ENCODE results near the gene COL8A1.

The COL8A1 gene

DNA sequence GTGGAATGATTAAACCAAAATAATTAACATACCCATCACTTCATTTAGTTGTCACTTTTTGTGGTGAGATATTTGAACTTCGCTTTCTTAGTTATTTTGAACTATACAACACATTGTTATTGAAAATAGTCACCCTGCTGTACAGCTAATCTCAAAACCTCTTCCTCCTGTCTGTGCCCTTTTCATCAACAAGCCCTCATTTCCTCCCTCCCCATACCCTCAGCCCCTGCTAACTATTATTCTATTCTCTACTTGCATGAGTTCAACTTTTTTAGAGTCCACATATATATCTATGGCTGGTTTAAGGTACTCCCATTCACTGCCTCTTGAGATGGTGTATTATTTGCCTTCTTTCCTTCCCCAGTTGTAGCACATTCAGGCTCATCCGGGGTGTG lies 32.2 kb downstream of the COL8A1 start:
- no peak for DNase-seq (ENCODE audit: low read depth, low spot score)

DNA sequence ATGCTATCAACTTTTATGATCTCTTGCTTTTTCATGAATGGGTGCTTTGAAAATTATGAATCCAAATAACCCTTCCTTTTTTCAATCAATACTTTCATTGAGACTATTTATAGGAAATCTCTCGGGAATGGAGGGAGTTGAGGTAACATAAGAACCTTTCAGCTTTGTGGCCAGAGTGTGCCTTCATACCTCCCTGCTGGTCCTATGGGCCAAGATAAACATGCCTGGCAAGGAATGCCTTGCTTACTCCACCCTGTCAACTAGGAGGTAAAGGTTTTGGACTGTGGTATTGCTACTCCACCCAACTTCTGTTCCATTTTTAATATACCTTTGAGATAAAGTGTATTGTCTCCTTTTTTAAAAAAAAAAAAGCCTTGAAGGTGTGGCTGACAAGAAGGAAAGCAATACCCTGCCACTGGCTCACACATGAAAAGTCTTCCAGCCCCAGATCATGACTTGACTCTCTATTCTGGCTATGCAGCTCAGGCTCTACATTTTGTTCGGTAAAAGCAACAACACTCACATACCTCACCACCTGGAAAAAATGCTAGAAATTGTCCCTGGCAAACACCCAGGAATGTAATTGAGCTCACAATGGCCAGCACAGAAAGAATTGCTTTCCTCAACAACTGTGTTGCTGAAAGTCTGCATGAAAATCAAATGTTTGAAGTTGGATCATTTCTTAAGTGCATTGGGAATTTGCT lies 35.8 kb downstream of the COL8A1 start:
- peak; percentile 95 for DNase-seq (ENCODE audit: low read depth, low spot score)

DNA sequence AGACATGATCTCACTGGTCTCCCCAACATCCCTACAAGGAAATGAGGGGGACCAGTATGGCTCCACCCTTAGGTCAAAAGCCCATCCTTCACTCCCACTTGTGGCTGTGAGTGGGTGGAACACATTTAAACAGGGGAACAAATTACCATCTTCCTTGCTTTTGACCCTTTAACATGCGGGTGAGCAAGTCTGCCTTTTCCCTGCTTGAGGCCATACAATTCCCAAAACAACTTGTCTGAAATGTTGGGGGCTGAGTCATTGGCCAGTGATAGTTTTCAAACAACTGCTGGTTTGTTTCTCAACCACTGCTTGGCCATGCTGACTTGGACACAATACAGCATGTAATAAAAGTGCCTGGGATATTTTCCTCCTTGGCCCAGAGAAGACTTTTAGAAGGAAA lies 39.6 kb downstream of the COL8A1 start:
- peak; percentile 88 for DNase-seq (ENCODE audit: low read depth, low spot score)

DNA sequence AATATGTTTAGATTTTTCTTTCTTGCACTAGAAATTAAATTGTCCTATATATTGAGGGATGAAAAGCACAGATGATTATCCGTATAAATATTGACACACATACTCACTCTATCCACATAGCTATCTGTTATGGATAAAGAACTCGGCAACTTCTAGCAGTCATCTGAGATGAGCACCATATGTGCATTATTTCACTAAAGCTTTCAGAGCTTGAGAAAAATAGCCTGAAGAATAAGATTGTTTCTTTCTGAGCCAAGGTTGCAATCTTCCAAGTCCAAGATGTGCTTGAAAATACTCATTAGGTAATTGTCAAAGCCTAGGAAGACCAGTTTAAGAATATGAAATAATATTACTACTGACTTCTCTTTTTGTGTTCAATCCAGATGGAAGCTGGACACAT lies 40.5 kb downstream of the COL8A1 start:
- DNase-seq (ENCODE audit: low read depth, low spot score): no peak

DNA sequence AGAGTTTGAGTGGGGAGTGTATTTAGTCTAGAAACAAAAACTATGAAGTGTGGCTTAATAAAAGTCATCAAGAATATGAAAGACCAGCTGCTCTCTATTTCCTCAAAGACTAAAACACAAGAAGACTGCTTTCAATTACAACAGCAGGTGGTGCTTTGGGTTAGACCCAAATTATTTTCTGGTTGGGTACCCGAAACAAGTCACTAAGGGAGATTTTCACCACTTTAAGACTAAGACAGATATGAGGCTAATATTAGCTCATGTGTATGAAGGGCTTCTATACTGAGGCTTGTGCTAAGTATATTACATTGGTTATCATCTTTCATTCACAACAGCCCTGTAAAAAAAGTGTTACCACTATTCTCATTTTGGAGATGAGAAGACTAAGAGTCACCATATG lies 43.1 kb downstream of the COL8A1 start:
- DNase-seq (ENCODE audit: low read depth, low spot score): no peak

DNA sequence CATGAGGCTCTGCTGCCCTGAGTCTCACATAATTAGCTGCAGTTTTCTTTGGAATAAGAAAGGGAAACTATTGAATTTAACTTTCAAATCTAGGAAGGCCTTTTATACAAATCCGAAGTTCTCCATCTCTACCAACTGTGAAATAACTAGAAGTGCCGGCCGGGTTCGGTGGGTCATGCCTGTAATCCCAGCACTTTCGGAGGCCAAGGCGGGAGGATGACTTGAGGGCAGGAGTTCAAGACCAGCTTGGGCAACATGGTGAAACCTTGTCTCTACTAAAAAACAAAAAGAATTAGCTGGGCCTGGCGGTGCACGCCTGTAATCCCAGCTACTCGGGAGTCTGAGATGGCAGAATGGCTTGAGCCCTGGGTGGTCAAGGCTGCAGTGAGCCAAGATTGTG lies 43.6 kb downstream of the COL8A1 start:
- DNase-seq (ENCODE audit: low read depth, low spot score): no peak

DNA sequence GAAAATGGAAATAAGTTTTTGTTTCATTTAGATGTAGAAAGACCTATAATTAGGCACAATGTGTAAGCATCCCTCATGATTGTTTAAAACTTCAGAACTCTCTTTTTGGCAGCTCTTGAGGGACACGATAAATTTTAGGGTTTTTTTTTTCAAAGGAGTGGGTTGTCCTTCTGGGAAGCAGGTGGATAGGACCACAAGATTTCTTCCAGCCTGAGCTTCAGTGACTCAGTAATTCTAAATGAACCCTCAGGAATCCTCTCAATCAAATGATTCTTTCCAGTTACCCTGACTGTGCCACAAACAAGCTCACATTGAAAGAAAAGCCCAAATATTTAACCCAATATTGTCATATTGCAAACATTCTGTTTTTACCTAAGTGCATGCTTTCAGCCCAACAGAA lies 45.1 kb downstream of the COL8A1 start:
- peak; percentile 56 for DNase-seq (ENCODE audit: low read depth, low spot score)

DNA sequence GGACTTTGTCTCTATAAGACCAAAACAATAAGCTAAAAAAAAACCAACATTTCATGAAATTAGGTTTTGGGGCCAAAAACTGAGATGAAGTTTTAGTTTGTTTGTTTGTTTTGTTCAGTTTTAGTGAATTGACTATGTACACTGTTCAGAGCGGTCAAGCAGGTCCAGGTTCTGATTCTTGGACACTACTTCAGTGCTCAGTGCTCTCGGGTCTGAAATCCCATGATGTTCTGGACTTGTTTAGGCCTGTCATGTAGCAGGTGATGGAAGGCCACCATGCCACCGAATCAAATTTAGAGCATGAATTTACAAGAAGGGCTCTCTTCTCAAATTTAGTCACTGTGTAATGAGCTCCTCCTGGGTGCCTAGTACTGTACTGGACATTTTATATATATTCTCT lies 45.5 kb downstream of the COL8A1 start:
- no peak for DNase-seq (ENCODE audit: low read depth, low spot score)

DNA sequence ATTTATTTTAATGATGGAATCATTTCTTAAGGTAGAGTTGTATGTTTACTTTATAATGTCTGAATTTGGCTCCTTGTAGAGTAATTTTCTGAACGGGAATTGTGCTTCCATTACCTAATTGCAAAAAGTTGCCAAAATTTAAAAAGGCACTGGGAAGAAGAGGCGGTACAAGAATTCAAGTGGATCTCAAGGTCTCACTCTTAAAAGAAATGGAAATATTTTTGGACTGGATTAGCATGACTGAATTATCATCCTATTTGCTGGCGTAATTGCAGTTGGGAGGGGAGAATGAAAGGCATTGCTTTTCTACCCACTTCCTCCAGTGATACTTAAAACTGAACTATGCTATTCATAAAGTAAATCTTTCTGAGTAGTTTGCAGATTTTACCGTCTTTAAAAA lies 46.2 kb downstream of the COL8A1 start:
- DNase-seq (ENCODE audit: low read depth, low spot score): no peak

DNA sequence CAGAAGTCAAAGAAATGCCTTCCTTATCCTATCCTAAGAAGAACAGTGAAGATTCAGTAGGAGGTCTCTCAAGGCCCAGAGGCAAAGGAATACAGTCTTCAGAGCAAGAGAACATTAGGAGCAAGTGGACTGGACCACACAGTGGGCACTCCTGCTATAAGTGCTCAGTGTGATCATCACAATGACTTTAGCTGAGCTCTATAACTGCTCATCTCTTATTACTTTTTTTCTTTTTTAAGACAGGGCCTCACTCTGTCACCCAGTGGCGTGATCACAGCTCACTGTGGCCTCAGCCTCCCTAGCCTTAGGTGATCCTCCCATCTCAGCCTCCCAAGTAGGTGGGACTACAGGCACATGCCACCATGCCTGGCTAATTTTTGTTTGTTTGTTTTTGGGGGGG lies 48.1 kb downstream of the COL8A1 start:
- no peak for DNase-seq (ENCODE audit: low read depth, low spot score)

DNA sequence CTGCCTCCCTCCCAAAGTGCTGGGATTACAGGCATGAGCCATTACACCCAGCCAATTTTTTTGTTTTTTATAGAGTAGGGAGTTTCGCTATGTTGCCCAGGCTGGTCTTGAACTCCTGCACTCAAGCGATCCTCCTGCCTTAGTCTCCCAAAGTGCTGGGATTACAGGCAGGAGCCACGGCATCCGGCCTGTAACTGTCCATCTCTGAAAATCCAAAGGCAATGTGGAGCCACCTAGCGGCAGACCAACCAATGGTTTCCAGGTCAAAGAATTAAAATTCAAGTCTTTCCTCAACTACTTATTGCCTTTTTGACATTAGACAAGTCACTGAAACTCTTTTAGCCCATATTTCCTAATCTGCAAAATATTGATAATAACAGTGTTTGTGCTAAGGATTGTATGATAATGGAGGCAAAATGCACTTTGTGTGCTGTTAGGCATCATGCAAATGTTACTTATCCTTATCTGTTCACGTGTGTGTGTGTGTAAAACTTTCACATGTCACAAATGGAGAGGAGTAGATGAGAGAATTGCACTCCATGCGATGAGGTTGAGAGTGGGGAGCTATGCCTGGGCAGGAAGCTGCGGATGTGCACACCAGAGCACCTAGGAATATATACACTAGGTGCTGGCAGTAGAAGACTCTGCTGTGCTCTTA lies 48.7 kb downstream of the COL8A1 start:
- peak; percentile 74 for DNase-seq (ENCODE audit: low read depth, low spot score)

DNA sequence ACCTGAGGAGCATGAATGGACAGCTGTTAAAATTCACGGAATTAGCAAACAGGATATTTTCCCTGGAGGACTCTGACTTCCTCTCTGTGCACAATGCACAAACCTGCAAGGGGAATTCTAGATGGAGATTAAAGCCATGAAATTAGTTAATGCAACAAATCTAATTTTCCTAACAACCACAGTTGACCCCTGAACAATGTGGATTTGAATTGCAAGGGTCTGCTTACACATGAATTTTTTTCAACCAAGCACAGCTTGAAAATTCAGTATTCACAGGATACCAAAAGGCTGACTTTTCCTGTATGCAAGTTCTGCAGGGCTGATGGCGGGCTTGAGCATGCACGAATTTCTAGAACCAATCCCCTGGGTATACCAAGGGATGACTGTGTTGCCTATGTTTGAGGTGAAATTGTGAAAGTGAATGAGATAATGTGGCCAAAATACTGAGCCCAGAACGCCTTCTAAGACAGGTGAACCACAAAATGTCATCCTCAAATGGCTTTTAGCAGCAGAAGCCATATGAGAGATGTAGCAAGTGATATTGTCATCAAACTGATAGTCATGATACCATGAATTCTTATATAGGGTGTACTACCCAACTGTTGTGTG lies 52.5 kb downstream of the COL8A1 start:
- no peak for DNase-seq (ENCODE audit: low read depth, low spot score)

DNA sequence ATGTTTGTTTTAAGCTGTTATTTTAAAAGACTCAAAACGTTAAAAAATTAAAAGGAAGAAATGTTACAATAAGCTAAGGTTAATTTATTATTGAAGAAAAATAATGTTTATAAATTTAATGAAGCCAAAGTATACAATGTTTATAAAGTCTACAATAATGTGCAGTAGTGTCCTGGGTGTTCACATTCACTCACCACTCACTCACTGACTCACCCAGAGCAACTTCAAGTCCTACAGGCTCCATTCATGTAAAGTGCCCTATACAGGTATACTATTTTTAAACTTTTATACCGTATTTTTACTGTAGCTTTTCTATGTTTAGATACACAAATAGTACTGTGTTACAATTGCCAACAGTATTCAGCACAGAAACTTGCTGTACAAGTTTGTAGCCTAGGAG lies 55.2 kb downstream of the COL8A1 start:
- no peak for DNase-seq (ENCODE audit: low read depth, low spot score)

DNA sequence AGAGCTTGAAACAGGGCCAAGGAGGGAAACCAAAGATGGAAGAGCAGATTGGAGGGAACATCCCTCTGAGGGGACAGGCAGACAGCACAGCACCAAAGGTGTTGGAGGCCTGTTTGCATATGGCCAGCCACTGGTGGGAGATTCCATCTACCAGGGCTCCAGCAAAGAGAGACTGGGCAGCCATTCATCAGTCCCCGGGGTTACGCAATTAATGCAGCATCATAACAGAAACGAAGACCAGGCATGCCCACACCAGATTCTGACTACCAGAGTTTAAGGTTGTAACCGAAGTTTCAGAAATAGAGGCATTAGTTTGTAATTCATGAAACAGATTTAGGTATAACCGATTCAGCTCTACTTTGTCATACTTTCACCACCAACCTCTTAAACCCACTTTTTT lies 58.1 kb downstream of the COL8A1 start:
- DNase-seq (ENCODE audit: low read depth, low spot score): no peak

DNA sequence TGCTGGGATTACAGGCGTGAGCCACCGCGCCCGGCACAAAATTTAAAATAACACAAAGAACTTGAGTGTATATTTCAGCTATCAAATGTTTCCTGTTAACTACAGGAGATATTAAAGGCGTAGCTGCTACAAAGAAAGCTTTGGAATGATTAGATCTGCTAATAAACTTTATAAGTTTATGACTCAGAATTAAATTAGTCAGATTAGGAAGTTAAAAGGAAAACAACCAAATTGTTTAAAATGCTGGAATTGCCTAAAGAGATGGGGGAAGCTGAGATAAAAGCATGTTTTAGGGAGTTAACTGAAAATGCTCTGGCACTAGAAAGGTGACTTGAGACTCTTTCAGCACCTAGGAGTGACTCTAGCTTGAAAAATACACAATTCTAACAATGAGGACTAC lies 58.9 kb downstream of the COL8A1 start:
- DNase-seq (ENCODE audit: low read depth, low spot score): no peak

DNA sequence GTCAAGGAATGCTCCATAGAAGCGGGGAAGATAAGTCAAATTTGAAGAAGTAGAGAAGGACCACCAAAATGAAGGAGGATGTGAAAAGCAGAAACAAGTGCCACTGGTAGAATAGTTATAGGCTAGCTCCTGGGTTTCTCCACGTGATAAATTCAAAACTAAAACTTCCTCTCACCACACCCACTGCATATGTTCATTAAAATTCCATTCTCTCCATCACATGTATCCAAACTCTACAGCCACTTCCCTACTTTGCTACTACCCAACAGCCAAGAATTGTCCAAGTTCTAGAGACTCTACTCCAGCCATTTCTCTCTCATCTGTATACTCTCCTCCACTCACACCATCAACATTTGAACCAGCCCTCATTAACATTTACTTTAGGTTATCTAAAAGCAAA lies 60.5 kb downstream of the COL8A1 start:
- no peak for DNase-seq (ENCODE audit: low read depth, low spot score)

DNA sequence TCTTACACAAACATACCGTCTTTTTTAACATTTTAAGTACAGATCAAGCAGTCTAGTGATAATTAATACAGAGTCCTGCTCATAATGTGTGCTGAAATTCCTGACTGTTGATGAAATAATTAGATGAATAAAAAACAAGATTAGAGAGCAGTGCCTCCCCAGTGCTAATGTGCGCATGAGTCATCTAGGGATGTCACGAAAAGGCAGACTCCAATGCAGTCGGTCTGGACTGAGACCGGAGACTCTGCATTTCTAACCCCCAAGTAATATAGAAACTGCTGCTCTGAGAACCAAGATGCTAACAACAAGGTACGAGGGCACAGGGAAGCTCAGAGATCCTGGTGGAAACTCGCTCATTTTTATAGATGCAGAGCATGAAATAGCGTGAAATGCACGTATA lies 61.4 kb downstream of the COL8A1 start:
- peak; percentile 89 for DNase-seq (ENCODE audit: low read depth, low spot score)

DNA sequence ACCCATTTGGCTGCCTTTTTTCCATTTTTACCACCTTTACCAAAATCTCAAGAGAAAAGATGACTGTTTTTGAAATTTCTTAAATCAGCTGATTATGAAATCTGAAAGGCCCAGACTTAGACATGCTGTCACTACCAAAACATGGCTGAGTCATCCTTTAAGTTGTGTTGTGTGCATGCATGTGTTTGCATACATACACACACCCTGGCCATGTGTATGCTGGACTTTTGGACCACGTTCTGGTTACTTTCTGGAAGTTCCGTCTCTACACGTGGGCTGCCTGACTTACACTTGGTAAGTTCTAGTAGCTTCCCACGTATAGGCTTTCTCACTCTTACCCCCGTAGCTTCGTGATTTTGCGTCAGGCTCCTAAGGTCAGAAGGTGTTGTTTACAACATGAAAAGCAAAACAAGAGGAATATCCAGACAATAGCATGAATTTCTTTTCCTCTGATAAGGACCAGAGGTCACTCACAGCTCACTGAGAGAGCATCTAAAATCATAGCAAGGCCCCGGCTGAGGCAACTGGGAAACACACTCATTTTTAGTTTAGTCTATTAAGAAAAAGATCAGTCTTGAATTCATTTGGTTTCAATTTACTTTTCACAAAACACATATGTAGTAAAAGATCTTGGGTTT lies 62.4 kb downstream of the COL8A1 start:
- DNase-seq (ENCODE audit: low read depth, low spot score): no peak

DNA sequence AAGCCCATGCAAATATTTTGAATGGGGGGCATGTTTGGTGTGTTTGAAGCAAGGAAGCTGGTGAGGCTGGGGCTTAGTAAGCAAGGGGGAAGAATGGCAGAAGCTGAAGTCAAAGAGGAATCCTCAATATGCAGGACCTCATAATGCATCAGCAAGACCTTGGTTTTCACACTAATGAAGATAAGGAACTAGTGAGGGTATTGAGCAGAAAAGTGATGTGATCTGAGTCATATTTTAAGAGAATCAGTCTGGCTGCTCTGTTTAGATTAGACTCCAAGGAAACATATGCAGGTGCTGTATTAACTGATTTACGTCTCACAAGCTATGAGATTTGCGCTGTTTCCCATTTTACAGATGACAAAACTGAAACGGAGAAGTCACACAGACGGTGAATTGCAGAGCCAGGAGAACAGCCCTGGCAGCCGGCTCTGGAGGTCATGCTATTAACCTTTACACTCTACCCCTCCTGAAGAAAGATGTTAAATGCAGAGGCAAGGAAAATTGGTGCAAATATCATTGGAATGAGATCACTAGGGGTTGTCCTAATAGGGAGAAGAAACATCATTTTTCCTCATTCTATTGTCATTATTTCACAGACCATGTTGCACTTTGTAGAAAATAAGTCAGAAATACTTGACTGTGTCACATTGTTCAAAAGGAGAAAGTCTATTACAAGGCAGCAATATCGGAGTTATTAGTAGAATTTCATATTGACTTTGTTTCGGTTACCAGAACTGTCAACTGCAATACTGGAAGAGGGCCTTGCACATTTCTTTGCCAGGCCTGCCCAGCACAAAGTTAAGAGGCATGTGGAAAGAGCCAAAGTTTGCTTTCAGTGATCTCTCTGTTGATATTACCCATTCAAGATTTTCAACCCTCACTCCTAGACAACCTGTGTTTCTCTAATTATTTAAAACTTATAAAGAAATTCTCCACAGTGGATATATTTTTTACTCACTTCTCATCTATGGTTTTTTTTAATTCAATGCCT lies 64.9 kb downstream of the COL8A1 start:
- DNase-seq (ENCODE audit: low read depth, low spot score): no peak

DNA sequence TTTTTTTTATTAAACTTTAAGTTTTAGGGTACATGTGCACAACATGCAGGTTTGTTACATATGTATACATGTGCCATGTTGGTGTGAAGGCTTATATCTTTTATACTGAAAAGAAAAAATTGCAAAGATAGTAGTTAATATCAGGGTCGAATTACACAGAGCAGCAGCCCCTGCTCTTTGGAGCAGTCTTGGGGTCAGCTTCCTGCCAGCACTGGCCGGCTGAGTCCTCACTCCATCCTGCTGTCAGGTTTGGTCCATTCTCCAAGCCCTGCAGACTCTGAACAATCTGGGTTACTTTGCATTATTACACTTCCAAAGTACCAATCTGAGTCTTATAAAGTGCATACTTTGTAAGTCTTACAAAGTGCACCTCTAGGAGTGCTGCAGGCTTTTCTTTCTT lies 66.0 kb downstream of the COL8A1 start:
- no peak for DNase-seq (ENCODE audit: low read depth, low spot score)

DNA sequence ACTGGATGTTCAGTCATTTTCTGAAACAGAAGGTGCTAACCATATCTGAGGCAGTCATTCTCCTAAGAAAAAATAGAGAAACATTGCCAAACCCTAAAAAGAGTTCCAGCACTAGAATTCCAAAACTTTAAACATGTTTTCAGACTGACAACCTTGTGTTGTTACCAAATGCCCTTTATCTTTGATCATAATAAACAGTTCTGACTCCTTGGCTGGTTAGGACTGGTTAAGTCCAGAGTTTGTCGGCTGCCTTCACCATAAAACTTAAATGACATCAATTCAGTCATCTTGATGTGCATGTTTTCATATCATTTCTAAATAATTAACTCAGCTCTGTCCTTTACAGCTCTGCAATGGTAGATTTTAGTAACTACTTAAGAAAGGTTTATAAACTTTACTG lies 68.0 kb downstream of the COL8A1 start:
- no peak for DNase-seq (ENCODE audit: low read depth, low spot score)
